GM19468 (cell line): ENCODE data around the gene DNAAF9.
"Not testable (repeated sequence)": the region's sequence is repeated elsewhere in the genome, so short reads cannot be mapped to it uniquely, and the experiment has no call there.

ENCODE experiments used
- ATAC-seq: cut with Tn5 transposase; IDR thresholded peaks from one replicate; pipeline ENCODE4 v1.9.1; 2021; ENCODE audit warnings: mild to moderate bottlenecking, moderate library complexity, moderate number of reproducible peaks; ENCODE audit not compliant: unreplicated experiment; ENCODE audit errors: extremely low read depth

The DNAAF9 gene

GRCh38 chr20:3407040-3407770 is at the start of gene DNAAF9:
Gene DNAAF9 (minus strand): TSS chr20:3407669. CDS start chr20:3407557, 112 bp downstream.
- ATAC-seq = no peak

- ATAC-seq = no peak
These were observed 49.2 kb upstream of the DNAAF9 start for GRCh38 chr20:3456648-3457047.

- no peak for ATAC-seq
These were observed 47.4 kb upstream of the DNAAF9 start for GRCh38 chr20:3454831-3455230.

- no peak for ATAC-seq
These were observed 45.2 kb upstream of the DNAAF9 start for GRCh38 chr20:3452690-3453089.

GRCh38 chr20:3452136-3452535 is 44.7 kb upstream of the DNAAF9 start:
- no peak for ATAC-seq

- ATAC-seq = no peak
These were observed 41.9 kb upstream of the DNAAF9 start for GRCh38 chr20:3449319-3449718.

GRCh38 chr20:3447321-3447720 is 39.9 kb upstream of the DNAAF9 start:
- ATAC-seq = no peak

GRCh38 chr20:3446779-3447178 is 39.3 kb upstream of the DNAAF9 start:
- ATAC-seq = no peak

- no peak for ATAC-seq
These were observed 29.6 kb upstream of the DNAAF9 start for GRCh38 chr20:3436864-3437574.

GRCh38 chr20:3434232-3434631 is 26.8 kb upstream of the DNAAF9 start:
- no peak for ATAC-seq

GRCh38 chr20:3433744-3434143 is 26.3 kb upstream of the DNAAF9 start:
- ATAC-seq = no peak

GRCh38 chr20:3432844-3433243 is 25.4 kb upstream of the DNAAF9 start:
- ATAC-seq = no peak

- ATAC-seq = no peak
These were observed 23.6 kb upstream of the DNAAF9 start for GRCh38 chr20:3431109-3431508.

- peak; percentile 61 for ATAC-seq
These were observed 23.1 kb upstream of the DNAAF9 start for GRCh38 chr20:3430376-3431069.

- not testable (repeated sequence) for ATAC-seq
These were observed 19.3 kb upstream of the DNAAF9 start for GRCh38 chr20:3426766-3427165.

GRCh38 chr20:3423126-3423525 is 15.7 kb upstream of the DNAAF9 start:
- no peak for ATAC-seq

- no peak for ATAC-seq
These were observed 14.5 kb upstream of the DNAAF9 start for GRCh38 chr20:3421985-3422384.

- ATAC-seq = peak; percentile 87
These were observed 12.8 kb upstream of the DNAAF9 start for GRCh38 chr20:3420211-3420707.

GRCh38 chr20:3418161-3418560 is 10.7 kb upstream of the DNAAF9 start:
- not testable (repeated sequence) for ATAC-seq

- no peak for ATAC-seq
These were observed 6.7 kb upstream of the DNAAF9 start for GRCh38 chr20:3414122-3414521.

GRCh38 chr20:3413393-3413889 is 6.0 kb upstream of the DNAAF9 start:
- no peak for ATAC-seq
